ENCODE data around the gene CAVIN4.

- TF ChIP-seq CTCF (IDR thresholded peaks at IDR 0.05), result peak; percentile 37
- no peak for TF ChIP-seq EZH2 (IDR thresholded peaks at IDR 0.05; ENCODE audit: borderline replicate concordance, insufficient read depth, low read depth, low read length, poor library complexity, severe bottlenecking)
These were observed 23.3 kb downstream of the CAVIN4 start for GRCh38 chr9:100601216-100601615.
